K562 (cell line): Measurements from ENCODE around the gene FAM193A. TPM values are rescaled to one million over a fixed set of nuclear protein-coding genes. Genes with fewer than 3 reads are reported as not detected.

ENCODE experiments used
- ATAC-seq: fragments of 200-7000 bp; cut with Tn5 transposase; 3 replicates; pipeline ENCODE4 v1.9.1; 2020; ENCODE audit warnings: moderate library complexity
- BruUV-seq: library from RNA; stranded (reverse); fragments of 400-500 nt; replicated peaks from 2 replicates; lab custom pipeline; 2021; lab: Mats Ljungman, UMichigan
- CTCF ChIA-PET: fragments of 300-600 bp; formaldehyde crosslinking; extraction: SDS; loops from one replicate; lab custom pipeline; 2021; ENCODE audit warnings: low intra/inter-chr PET ratio; lab: Yijun Ruan, JAX
- POLR2A ChIA-PET: fragments of 300-600, 350-650 bp; sonication (Branson Sonifier 250); formaldehyde crosslinking; extraction: SDS; loops from one replicate; lab custom pipeline; 2021; ENCODE audit warnings: antibody characterized with exemption, inconsistent platforms; lab: Yijun Ruan, JAX
- DNase-seq, 4 experiments: peaks; one replicate each; pipeline versions ENCODE4 v3.0.0 to v3.0.0-alpha.2; 2011 to 2018; ENCODE audit warnings: low spot score in 3 of 4, mixed read lengths in 3 of 4; ENCODE audit errors: extremely low read depth in 1 of 4
- FAIRE-seq: peaks from 2 replicates; lab custom pipeline; 2011; peaks lifted over from hg19 to GRCh38; lab: Jason Lieb, UNC
- H2AFZ ChIP-seq: 2 replicates; pipeline ENCODE4 v1.6.0; 2011; ENCODE audit warnings: low read depth, low read length, control low read depth, inconsistent platforms
- H3K27ac ChIP-seq: fragments of 200-600 bp; 3 replicates; pipeline ENCODE4 v1.8.0; 2011; ENCODE audit warnings: low read depth, mild to moderate bottlenecking, control low read depth, inconsistent platforms, low read length, moderate library complexity, mixed read lengths; ENCODE audit errors: extremely low read depth
- H3K27me3 ChIP-seq, 2 experiments: fragments of 300-600 bp in 1 of 2; 2 replicates in 1 of 2; 3 replicates in 1 of 2; pipeline versions ENCODE4 v1.6.0 to v1.8.0; 2011; ENCODE audit warnings: inconsistent platforms in 2 of 2, low read length in 2 of 2, mild to moderate bottlenecking in 1 of 2, mixed read lengths in 1 of 2, moderate library complexity in 1 of 2; ENCODE audit not compliant: control insufficient read depth in 2 of 2, insufficient read depth in 2 of 2
- H3K36me3 ChIP-seq: fragments of 300-600 bp; 3 replicates; pipeline ENCODE4 v1.8.0; 2011; ENCODE audit warnings: mild to moderate bottlenecking, low read length, inconsistent platforms; ENCODE audit not compliant: control insufficient read depth, insufficient read depth
- H3K4me1 ChIP-seq, 2 experiments: fragments of 200-600 bp in 1 of 2; replicated peaks in 1 of 2; 2 replicates in 1 of 2; 3 replicates in 1 of 2; pipeline versions ENCODE4 v1.5.1 to v1.8.0; 2011; ENCODE audit warnings: inconsistent platforms in 2 of 2, low read length in 2 of 2, mild to moderate bottlenecking in 1 of 2, mixed read lengths in 1 of 2, moderate library complexity in 1 of 2; ENCODE audit not compliant: control insufficient read depth in 2 of 2, insufficient read depth in 2 of 2
- H3K4me2 ChIP-seq: 2 replicates; pipeline ENCODE4 v1.6.1; 2011; ENCODE audit warnings: low read length, control low read depth, inconsistent platforms, mixed read lengths; ENCODE audit not compliant: insufficient read depth
- H3K4me3 ChIP-seq: fragments of 200-600 bp; sonication (generic), shearing (Covaris generic); 2 replicates; pipeline ENCODE4 v1.5.1; 2016; ENCODE audit warnings: control low read depth, inconsistent platforms
- H3K79me2 ChIP-seq: fragments of 200-600 bp; 3 replicates; pipeline ENCODE4 v1.8.0; 2011; ENCODE audit warnings: low read length, inconsistent platforms; ENCODE audit not compliant: control insufficient read depth, insufficient read depth
- H3K9ac ChIP-seq, 2 experiments: 2 replicates each; pipeline versions ENCODE4 v1.6.0 to v1.6.1; 2011; ENCODE audit warnings: low read depth in 2 of 2, low read length in 2 of 2, control low read depth in 1 of 2, inconsistent platforms in 1 of 2, mild to moderate bottlenecking in 1 of 2, mixed read lengths in 1 of 2; ENCODE audit not compliant: insufficient read depth in 1 of 2
- H3K9me1 ChIP-seq: one replicate; pipeline ENCODE4 v1.6.0; 2011; ENCODE audit warnings: inconsistent platforms, mild to moderate bottlenecking, low read length, moderate library complexity; ENCODE audit not compliant: control insufficient read depth, insufficient read depth
- H3K9me3 ChIP-seq: replicated peaks from 2 replicates; pipeline ENCODE4 v1.5.1; 2011; ENCODE audit warnings: low read depth, low read length, inconsistent platforms; ENCODE audit not compliant: control insufficient read depth, insufficient read depth
- H4K20me1 ChIP-seq: replicated peaks from 2 replicates; pipeline ENCODE4 v1.6.1; 2011; ENCODE audit warnings: low read length, inconsistent platforms, mixed read lengths; ENCODE audit not compliant: control insufficient read depth, insufficient read depth
- CBFB ChIP-seq: sonication (generic); formaldehyde crosslinking; IDR thresholded peaks from 2 replicates; pipeline ENCODE4 v1.4.0; 2020; ENCODE audit warnings: mild to moderate bottlenecking, missing genetic modification reagents
- GATAD2A ChIP-seq: fragments of 450-650 bp; IDR thresholded peaks from 2 replicates; pipeline ENCODE4 v1.6.1; 2017
- NCOA6 ChIP-seq: fragments of 450-650 bp; IDR thresholded peaks from 2 replicates; pipeline ENCODE4 v1.6.1; 2017; ENCODE audit warnings: mild to moderate bottlenecking
- POLR2G ChIP-seq: fragments of 200-400 bp; formaldehyde crosslinking; IDR thresholded peaks from 2 replicates; pipeline ENCODE4 v1.6.1; 2017; ENCODE audit warnings: low read depth, mild to moderate bottlenecking, antibody characterized with exemption, low read length, moderate library complexity
- TAF7 ChIP-seq: fragments of 450-650 bp; IDR thresholded peaks from 2 replicates; pipeline ENCODE4 v1.6.1; 2016; ENCODE audit warnings: missing genetic modification characterization, missing compliant biosample characterization
- ZBTB34 ChIP-seq: fragments of 250-450 bp; sonication (Bioruptor Pico); IDR thresholded peaks from 2 replicates; pipeline ENCODE4 v1.8.0; 2021; ENCODE audit warnings: mild to moderate bottlenecking, moderate library complexity
- ZNF212 ChIP-seq: fragments of 450-650 bp; formaldehyde crosslinking; IDR thresholded peaks from 2 replicates; pipeline ENCODE4 v1.4.0; 2020; ENCODE audit warnings: mild to moderate bottlenecking
- WGBS: fragments of 100-300 bp; shearing (Covaris generic); methylation state at CpG from one replicate; pipeline ENCODE4 v1.1.6; 2016; ENCODE audit warnings: low coverage, mixed read lengths; ENCODE audit not compliant: insufficient coverage; ENCODE audit errors: missing lambda C conversion rate; 5-methylcytosine and 5-hydroxymethylcytosine counted together
- in situ Hi-C: fragments of 300-500 bp; cut with MboI; formaldehyde crosslinking; loops from 4 replicates; pipeline ENCODE4 v1.15.0; 2018; ENCODE audit warnings: inconsistent platforms, mixed read lengths
- intact Hi-C: fragments of 100-400 bp; cut with micrococcal nuclease; formaldehyde crosslinking; loops from 2 replicates; pipeline ENCODE4 v1.14.2; 2022
- polyA plus RNA-seq, 8 experiments: library from polyadenylated mRNA; depleted of rRNA in 4 of 8; stranded (reverse) in 5 of 8; unstranded in 3 of 8; fragments of >200 nt; fragmentation: Nextera tagmentation in 2 of 8; fragmentation: Illumina TruSeq in 1 of 8; extraction: Ambion mirVana in 2 of 8; extraction: Trizol in 1 of 8; gene quantifications; 2 replicates each; pipeline versions ENCODE4 v1.2.1 to v1.2.3, GENCODE V29; 2011 to 2014; ENCODE audit warnings: inconsistent platforms in 1 of 8, missing spikeins in 1 of 8
- total RNA-seq, 7 experiments: library from RNA; depleted of rRNA in 6 of 7; stranded (reverse); fragments of >200 nt in 6 of 7; fragmentation: Illumina TruSeq in 2 of 7; extraction: Trizol in 2 of 7; gene quantifications; 2 replicates each; pipeline versions ENCODE4 v1.2.1 to v1.2.3, GENCODE V29; 2011 to 2021; ENCODE audit warnings: low replicate concordance in 1 of 7

The FAM193A gene
- total and polyA plus RNA-seq, 9 of the 15 experiments (the other 6 are each of a cell fraction or from before 2014, with no cell fraction given) = 0.46 to 24.6 (median 9.6) TPM

DNA sequence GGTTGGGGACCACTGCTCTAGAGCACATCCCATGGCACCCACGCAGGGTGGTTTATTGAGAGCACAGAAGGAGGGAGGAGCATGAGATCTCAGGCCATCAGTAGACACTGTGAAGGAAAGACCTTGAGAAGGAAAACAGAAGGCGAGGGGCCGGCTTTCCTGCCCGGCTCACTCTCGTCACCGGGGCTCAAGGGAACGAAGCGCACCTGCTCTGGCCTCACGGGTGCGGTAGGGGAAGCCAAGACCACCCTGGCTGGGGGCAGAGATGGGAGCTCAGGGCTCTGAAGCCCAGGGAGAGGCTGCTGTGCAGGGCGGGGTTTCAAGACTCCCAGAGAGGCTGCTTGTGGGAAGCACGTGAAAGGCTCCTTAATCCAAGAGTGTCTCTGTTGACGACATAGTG lies 113.8 kb downstream of the FAM193A start:
- H3K9ac ChIP-seq = no peak overlapping the region
- POLR2A ChIA-PET = interaction anchor here (0.9 kb wide), 1 partner anchor 9 kb away, joined by 3 read pairs; no protein-coding TSS in a partner anchor
- no peak overlapping the region for H3K4me3 ChIP-seq
- H3K27ac ChIP-seq = no peak overlapping the region
- CTCF ChIA-PET = no interaction called here
- H3K4me1 ChIP-seq = peaks cover 6 to 17% of the 10 kb centered on the region in 2 experiments; a peak in 4 of 5 replicates
- no peak for FAIRE-seq
- 92% methylated on average over 6 of the region's 13 CpGs for WGBS
- peaks cover 68% of the 10 kb centered on the region for H3K36me3 ChIP-seq
- no peak for TF ChIP-seq ZNF212 (CRISPR knock-in tag)
- TF ChIP-seq GATAD2A = no peak
- TF ChIP-seq ZBTB34 (CRISPR knock-in tag) = no peak
- TF ChIP-seq TAF7 (tag) = no peak
- no peak for TF ChIP-seq CBFB (CRISPR knock-in tag)
- TF ChIP-seq NCOA6 = no peak
- TF ChIP-seq POLR2G = 0 out of 2 replicates have a peak, but pooled peaks have one; percentile 16
- no peaks in the 10 kb centered on the region for H3K9me3 ChIP-seq
- BruUV-seq = no TSS peak
- DNase-seq = no peak
- 0 out of 2 replicates have a peak, but pooled peaks cover 3% of the 10 kb centered on the region for H4K20me1 ChIP-seq
- in situ Hi-C loops = no loop called here
- intact Hi-C loops = no loop called here
- no peaks in the 10 kb centered on the region for H3K27me3 ChIP-seq
- H3K4me2 ChIP-seq = no peak overlapping the region
- no peak for ATAC-seq
- H3K9me1 ChIP-seq = no peaks in the 10 kb centered on the region
- no peaks in the 10 kb centered on the region for H3K79me2 ChIP-seq
- H2AFZ ChIP-seq = no peak overlapping the region
